PC-3 (cell line): ENCODE data around the gene CYTH1.

Source experiments
- EZH2 ChIP-seq: fragments of 300-600 bp; sonication (generic); IDR thresholded peaks from one replicate; pipeline ENCODE4 v1.6.1; 2017; ENCODE audit warnings: antibody characterized with exemption, mild to moderate bottlenecking, low read length; ENCODE audit not compliant: unreplicated experiment
- TF ChIP-seq, protein P1 (sequence below): fragments of 300-600 bp; sonication (generic); conservative IDR thresholded peaks from 2 replicates; pipeline ENCODE4 v1.5.1; 2017; ENCODE audit warnings: antibody characterized with exemption, low read depth, mild to moderate bottlenecking, low read length

DNA sequence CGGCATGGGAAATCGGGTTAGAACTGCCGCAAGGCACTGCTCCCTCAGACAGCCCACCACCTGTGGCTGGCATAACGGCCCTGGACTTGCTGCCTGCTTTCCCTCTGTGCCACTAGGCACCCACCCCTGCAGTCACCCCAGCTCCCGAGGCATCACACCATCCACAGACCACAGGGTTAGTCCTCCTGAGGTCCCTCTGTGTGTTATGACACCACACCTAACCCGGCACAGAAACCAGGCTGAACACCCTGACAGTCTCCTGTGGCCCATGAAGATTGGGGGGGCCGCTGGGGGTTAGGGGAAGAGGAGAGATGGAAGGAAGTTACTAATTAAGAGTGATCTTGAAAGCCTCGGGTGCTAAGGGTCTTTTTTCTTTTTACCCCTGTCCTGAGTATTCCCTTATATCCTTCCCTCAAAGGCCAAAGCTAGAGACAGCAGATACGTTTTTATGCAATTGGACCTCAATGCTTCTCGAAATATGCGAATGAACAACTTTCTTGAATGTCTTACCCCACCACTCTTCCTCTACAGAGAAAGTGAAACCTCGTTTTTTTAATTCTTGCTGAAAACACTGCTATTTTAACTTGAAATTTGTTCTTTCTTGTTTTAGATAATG lies 7.0 kb downstream of the CYTH1 start:
- no peak for TF ChIP-seq EZH2
- TF ChIP-seq, protein P1, sequence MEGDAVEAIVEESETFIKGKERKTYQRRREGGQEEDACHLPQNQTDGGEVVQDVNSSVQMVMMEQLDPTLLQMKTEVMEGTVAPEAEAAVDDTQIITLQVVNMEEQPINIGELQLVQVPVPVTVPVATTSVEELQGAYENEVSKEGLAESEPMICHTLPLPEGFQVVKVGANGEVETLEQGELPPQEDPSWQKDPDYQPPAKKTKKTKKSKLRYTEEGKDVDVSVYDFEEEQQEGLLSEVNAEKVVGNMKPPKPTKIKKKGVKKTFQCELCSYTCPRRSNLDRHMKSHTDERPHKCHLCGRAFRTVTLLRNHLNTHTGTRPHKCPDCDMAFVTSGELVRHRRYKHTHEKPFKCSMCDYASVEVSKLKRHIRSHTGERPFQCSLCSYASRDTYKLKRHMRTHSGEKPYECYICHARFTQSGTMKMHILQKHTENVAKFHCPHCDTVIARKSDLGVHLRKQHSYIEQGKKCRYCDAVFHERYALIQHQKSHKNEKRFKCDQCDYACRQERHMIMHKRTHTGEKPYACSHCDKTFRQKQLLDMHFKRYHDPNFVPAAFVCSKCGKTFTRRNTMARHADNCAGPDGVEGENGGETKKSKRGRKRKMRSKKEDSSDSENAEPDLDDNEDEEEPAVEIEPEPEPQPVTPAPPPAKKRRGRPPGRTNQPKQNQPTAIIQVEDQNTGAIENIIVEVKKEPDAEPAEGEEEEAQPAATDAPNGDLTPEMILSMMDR = no peak
